NCI-H128 (cell line): ENCODE data around the gene RNF150.

Experiments
- DNase-seq: peaks from one replicate; lab custom pipeline; 2025; ENCODE audit not compliant: unreplicated experiment; lab: John Stamatoyannopoulos, UW

RNF150 gene

DNA sequence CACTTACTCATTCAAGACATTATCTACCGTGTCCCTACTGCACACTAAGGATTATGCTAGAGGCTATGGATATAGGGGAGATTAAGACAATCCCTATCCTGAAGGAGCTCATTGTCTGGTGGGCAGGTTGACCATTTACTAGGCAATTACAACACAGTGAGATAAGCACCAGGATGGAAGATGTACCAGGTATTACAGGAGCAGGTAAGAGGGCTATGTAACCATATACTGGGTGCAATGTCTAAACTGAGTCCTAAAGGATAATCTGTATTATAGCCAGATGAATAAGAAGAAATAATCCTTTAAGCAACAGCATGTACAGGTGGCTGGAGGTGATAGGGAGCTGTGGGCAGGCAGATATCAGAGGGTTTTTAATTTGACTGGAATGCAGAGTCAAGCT, 263.8 kb downstream of the RNF150 start:
- DNase-seq, result no peak

DNA sequence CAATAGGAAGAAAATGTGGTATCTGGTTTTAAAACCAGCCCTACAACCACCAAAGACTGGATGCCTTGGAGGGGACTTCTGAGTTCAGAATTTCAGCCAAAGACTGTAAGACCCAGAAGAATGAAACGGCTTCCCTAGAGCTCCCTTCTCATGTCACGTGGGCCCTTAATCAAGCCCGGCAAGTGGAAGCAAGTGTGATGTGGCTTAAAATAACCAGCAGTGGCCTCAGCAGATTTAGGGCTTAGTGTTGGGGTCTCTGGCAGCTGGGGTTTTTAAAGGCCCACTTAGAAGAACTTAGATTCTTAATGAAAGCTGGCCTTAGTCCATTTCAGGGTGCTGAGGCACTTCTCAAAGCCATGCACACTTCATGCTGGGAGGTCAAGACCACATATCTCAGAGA, 265.9 kb downstream of the RNF150 start:
- DNase-seq, result no peak

DNA sequence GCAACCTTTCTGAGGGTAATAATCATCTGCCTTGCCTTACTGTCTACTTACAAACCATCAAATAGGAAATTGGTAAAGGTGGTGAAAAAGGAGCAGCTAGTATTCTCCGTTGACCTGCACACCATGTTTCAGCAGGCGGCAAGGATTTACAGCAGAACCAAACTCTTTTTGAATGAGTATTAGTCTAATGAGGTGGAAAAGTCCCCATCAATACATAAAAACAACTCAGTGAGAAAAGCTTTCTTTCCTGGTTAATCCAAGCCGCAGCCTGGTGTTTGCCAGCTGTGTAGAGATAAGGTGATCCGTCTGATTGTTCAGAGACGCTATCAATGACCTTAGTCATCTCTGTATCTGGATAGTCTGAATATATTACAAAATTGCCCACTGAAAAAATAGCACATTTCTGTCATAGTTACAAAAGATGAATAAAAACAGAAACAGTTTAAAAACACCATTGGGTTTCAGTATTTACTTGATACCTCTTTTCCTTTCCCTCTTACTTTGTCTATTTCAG, 266.7 kb downstream of the RNF150 start:
- no peak for DNase-seq

DNA sequence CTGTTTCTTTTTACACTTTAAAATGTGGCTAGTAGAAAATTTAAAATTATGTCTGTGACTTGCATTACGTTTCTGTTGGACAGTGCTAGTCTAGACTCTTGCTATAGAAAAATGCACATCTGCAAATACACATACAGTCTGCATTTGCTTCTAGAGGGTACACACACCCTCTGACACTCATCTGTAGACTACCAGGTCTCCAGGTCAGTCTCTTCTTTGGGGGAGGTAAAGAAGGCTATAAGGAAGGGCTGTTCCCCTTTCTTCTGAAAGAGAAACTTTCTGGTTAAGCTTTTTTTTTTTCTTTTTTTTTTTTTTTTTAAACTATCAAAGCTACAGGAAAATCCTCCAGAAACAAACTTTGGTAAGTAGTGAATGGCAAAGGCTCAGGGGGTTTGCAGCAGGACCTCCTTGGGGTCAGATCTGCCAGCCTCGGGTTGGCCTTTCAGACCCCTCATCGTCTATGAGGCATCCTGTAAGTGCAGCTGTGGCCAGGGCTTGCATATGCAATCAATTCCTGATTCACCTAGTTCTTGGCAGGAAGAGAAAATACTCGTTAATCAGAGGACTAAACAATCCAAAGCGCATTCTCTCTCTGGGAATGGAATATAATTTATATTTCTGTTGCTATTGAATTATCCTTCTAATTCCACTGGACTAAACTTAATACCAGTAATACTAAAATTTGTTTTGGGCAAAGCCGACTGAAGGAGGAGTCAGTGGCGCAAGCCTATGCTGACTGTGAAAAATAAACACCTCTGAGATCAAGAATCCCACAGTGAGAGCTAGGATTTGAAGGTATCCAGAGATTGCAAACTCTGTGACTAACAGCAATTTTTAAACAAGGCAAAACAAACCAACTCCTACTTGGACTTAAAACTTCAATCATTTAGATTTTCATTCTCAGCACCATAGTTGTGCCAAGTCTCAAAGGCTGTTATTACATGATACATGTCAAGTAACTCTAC, 267.7 kb downstream of the RNF150 start:
- no peak for DNase-seq

DNA sequence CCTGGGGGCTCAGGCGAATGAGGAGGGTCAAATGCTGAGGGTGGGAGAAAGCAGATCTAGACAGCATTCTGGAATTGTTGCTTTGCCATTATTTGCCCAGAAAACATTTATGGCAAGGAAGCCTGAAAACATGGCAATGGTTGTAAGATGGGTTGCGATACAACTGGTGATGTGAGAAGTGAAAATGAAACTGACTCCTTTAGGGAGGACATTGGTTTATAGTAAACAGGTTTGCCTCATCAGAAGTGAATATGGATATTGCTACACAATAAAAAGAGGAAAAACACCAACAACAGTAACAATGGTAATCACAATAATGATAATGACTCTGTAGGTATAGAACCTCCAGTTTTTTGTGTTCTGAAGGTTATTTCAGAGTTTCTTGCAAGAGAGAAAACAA, 270.1 kb downstream of the RNF150 start:
- DNase-seq, result no peak

DNA sequence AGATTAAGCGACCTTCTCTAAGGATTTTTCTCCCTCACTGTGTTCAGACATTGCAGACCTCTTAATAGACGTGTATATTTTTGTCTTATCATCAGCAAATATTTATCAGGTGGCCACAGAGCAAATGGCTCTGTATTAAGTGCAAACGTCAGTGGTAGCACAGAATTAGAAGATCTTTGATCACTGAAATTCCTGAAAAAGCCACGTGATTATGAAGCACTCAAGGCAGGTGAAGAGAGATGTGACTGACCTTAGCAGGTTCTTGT, 271.2 kb downstream of the RNF150 start:
- no peak for DNase-seq

DNA sequence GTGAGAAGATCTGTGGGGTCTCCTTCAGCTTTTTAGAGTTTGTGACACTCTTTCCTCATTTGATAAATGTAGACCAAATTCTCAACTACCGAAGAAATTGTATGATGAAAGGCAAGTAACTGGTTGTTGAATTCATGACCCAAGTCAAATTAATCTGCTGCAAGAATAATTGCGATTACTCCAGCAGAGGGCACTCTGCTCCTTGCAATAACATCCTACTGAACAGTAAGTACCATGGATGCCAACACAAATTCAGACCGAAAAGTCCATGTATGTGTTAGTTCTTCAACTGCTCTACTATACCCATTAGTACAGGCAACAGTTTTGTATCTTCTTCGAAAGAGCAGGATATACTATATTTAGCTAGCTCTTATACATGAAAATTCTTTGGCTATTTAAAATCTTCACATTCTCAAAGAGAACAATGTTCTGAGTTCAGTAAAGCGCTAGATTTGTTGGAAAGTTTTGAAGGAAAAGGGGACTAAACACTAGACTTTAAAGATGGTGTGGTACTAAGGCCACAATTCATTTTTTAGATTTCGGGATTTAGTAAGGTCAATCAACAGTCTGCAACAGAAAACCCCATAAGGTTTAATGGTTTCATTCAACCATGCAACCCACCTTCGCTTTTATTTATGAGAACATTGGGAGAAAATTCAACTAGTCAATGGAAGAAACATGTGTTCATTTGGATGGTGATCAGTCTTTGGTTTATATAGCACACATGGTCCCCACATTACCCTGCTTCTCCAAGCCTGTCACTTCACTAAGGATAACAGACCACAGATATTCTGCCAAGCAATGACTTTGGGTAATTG, 271.7 kb downstream of the RNF150 start:
- peak; percentile 11 for DNase-seq

DNA sequence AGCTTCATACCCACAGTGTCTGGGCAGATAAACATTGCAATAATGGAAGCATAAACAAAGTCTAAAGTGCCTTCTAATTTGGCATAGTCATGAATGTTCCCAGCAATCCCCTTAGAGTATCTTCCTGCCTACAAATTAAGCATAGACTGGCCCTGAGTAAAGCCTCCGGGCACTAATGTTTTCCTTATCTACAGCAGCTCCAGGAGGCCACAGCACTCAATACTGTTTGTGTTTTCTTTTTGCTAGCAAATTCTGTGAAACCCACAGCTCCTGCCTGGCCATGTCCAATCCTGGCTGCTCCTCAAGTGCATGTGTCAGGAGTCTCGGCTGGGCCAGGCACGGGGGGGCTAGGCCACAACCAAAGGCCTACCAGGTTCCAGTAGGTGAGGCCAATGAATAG, 274.4 kb downstream of the RNF150 start:
- DNase-seq, result no peak

DNA sequence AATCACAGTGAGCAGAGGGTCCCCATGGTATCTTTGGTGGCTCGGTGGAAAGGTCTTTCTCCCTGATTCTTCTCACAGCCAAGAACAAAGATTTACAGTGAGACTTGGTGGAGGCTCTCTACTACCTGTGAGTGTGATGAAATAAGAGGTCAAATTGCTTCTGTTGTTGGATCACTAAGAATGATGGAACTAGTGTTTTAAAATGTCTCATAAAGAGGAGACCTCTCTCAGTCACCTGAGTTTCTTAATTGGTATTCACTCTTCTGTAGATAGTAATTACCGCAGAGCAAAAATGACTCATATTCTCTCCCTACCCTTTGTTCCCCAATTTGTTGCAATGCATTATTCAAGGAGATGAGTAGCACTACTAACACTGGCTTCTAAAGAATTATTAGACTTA, 276.2 kb downstream of the RNF150 start:
- no peak for DNase-seq

DNA sequence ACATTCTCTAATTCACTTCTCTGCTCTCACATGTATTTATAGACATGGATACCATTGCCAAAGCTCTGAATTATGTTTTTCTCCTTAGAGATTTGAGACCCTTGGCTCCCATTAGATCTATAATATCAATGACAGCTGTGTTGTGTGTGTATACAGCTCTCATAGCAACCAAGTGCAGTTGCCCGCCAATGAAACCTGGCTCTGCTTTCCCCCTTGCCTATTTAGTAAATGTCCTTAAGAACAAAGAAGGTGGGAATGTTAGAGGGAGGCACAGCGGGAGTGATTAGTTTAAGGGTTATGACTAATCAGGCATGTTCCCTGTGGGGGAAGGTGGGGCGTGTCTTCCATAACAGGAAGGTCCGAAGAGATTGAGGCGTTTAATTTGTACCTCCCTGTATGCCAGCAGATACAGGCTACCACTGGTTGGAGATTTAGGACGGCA, 276.6 kb downstream of the RNF150 start:
- no peak for DNase-seq

DNA sequence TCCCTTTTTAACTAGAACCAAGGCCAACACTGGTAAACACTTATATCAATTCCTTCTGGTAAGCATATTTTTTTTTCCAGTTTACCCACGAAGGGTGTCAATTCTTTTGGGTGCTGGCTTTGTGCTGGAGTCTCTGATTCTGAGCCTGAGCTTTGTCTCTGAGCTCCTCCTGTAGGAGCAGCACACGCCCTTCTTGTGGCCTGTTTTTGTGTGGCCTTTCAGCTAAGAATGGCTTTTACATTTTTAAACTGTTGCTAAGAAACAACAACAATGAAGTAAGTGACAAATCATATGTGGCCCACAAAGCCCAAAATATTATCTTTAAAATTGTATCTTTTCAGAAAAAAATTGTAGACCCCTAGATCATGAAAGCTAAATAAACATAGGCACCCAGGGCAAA, 279.1 kb downstream of the RNF150 start:
- DNase-seq, result no peak

DNA sequence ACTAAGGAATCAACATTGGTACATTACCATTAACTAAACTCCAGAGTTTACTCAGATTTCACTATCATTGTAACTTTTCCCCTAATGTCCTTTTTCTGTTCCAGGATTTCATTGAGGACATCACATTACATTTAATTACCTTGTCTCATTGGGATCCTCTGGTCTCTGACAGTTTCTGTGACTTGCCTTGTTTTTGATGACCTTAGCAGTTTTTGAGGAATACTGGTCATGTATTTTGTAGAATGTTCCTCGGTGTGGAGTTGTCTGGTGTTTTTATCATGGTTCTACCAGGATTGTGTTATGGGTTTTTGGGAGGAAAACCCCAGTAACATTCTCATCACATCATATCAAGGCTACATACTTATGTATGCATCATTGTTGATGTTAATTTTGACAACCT, 281.5 kb downstream of the RNF150 start:
- no peak for DNase-seq

DNA sequence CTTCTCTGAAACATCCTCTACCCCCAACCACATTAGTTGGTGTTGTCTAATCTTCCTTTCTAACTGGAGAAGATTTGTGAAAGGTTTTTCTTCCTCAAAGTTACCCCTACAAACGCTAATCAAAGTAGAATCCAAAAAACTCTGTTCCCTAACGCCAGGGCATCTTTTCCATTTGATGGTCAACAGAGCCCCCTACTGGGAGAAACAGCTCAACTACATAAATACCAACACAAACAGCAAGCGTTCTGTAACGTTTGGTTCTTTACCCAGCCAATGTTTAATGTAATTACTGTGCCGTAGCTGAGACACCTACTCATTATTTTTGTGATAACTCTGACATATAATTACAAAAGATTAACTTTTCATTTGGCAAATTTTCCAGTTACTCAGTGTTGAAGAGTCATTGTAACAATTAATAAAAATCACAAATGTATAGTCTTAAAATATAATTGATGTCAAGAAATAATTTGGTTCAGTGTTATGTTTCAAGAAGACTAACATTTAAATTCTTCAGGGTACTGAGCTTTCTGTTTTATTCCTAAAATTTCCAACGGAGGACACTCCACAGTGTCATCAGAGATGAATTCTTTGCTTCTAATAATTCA, 282.1 kb downstream of the RNF150 start:
- peak; percentile 8 for DNase-seq

DNA sequence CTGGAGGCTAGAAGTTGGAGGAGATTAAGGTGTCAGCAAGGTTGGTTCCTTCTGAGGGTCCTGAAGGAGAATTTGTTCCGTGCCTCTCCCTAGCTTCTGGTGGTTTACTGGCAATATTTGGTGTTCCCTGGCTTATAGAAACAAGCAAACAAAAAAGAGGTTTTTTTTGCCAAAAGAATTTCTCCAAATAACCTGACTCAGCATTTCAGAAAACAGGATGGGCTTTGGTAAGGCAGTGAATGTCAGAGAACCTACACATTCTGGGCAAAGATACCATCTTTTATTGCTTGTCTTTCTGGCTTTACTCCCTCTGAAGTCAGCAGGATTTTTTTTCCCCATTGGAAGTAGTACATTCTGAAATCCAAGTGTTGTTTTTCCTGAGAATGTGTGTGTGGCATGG, 283.7 kb downstream of the RNF150 start:
- no peak for DNase-seq

DNA sequence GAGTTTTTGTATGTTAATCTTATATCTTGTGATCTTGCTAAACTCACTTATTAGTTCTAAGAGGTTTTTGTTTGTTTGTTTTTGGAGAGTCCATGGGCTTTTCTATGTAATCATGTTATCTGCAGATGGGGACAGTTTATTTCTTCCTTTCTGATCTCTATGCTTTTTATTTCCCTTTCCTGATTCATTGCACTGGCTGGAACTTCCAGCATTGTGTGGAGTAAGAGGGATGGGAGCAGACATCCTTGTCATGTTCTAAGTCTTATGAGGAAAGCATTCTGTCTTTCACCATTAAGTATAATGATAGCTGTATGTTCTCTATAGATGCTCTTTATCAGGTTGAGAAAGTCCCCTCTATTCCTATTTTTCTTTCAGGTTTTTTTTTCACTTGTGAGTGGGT, 286.5 kb downstream of the RNF150 start:
- DNase-seq, result no peak

DNA sequence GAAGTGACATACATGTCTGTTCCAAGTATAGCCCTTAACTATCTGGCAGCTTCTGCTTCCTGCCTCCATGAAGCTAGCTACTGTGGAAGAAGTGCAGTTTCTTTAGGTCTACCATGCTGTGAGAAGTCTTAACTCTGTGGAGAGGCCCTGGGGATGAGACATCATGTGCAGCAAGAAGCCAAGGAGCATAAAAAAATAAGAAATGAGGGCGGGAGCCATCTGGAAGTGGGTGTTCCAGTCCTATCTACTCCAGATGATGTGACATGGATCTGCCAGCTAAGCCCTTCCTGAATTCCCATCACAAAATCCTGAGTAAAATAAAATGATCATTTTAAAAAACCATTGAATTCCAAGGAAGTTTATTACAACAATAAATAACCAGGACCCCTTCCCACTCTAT, 289.2 kb downstream of the RNF150 start:
- DNase-seq, result no peak

DNA sequence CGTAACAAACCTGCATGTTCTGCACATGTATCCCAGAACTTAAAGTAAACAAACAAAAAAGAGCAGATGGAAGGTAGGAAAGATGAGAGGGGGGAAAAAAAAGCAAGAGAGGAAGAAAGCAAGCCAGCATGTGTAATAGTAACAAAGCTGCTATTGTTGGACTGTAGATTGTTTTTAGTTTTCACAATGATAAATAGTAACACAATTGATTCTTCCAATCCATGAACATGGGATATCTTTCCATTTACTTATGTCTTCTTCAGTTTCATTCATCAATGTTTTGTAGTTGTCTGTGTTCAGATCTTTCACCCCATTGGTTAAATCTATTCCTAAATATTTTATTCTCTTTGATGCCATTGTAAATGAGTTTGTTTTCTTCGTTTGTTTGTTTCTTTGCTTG, 292.1 kb downstream of the RNF150 start:
- DNase-seq, result no peak

DNA sequence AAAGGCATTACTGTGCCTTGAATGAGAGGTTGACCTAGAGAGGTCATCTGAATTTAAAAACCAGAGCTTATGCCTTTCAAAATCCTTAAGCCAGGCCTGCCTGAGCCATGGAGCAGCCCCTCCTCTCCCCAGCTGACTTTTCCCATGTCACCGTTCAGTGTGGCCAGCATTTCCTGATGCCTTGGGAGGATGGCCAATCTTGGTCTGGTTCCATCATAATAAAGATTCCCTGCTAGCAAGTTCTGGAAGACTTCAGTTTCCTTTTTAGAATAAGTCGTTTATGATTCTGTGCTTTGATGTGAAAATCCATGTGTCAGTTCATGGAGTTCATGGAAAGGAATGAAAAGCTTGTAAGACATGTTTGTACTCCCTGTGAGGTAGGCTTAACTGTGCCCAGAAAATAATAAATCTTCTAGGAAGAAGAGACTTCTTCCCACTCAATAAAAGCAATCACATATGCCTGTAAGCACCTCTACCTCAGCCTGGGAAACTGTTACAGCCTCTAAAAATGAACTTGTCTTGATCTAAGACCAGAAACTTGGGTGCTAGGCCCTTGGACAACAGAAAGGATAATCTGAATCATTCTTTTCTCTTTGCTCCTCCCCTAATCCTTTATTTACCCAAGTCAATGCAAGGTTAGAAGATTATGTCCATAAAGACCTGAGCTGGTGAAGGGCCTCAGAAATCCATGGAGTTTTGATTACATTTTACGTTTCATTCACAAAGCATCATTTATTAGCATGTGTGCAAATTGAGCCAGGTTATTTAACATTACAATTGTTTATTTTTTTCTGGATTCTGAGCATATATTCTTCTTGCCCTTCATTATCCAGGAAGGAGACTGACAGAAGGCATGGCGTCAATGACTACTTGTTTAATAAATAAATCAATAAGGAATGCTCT, 293.1 kb downstream of the RNF150 start:
- no peak for DNase-seq

DNA sequence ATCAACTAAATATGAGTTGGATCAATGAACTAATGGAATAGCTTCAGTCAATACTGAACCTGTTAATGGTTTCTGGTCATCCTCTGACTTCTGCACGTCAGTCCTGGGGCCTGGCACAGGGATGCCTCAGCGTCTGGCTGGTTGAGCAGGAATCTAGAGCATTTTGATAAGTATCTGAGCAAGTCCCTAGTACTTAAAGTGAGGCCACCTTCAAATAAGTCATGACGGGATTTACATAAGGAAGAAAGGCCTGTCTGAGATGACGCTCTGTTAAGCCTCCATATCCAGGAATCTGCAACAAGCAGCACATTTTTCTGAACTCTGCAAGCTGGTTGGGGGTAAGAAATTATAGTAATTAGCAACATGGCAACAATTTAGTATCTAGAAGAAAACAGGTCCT, 293.9 kb downstream of the RNF150 start:
- DNase-seq, result no peak

DNA sequence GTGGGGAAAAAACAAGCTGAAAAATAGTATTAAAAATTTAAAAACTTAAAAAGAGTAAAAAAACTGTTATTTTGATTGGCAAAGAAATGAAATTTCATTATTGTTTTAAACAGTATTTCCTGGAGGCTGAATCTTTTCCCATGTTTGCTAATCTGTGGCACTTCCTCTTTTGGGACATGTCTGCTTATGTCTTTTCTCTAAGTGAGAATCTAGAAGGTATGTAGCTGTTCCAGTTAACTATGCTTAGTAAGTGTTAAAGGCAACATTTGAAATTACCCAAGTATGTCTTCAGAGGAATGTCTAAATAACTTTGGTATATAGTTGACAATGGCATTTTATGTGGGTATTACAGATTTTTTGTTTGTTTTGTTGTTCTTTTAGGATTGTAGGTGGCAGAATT, 295.5 kb downstream of the RNF150 start:
- no peak for DNase-seq
